ENCODE measurements around the gene B3GLCT.

Gene B3GLCT

DNA sequence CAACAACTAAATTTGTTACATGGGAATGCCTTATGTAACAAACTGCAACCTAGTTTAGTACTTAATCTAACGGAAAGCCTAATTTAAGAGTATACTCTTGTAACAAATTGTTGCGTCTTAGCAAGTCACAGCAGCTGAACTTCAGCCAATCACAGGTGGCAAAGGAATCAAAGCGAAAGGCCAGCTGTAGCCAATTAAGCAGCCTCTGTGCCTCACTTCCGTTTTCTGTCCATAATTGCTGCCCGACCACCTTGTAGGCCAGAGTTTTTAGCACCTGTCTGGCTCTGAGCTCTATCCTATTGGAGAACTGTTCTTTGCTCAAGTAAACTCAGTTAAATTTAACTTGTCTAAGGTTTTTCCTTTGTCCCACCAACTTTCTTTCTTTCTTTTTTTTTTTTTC, 20.0 kb upstream of the B3GLCT start:
- no peak overlapping the region for H3K9ac ChIP-seq
- no peaks in the 10 kb centered on the region for H3K9me3 ChIP-seq (ENCODE audit: control insufficient read depth, low read length)
- H3K27me3 ChIP-seq (ENCODE audit: control insufficient read depth, insufficient read depth, low read length) = no peaks in the 10 kb centered on the region
- H2AFZ ChIP-seq = no peak overlapping the region
- H3K4me3 ChIP-seq (ENCODE audit: low read depth, low read length) = no peak overlapping the region
- TF ChIP-seq CTCF (IDR thresholded peaks at IDR 0.05) = no peak
- no peak overlapping the region for H3K4me2 ChIP-seq (ENCODE audit: low read length)
- no peak overlapping the region for H3K27ac ChIP-seq
- H3K36me3 ChIP-seq (ENCODE audit: control insufficient read depth, insufficient read depth, low read length) = no peaks in the 10 kb centered on the region
- no peaks in the 10 kb centered on the region for H3K4me1 ChIP-seq
- no peaks in the 10 kb centered on the region for H3K79me2 ChIP-seq

GRCh38 chr13:31182987-31183386, 16.8 kb upstream of the B3GLCT start:
- Histone ChIP-seq H3K4me3 (ENCODE audit: low read depth, low read length) (no peak overlapping the region), H3K9ac (no peak overlapping the region), H3K4me2 (ENCODE audit: low read length) (no peak overlapping the region), H3K27me3 (ENCODE audit: control insufficient read depth, insufficient read depth, low read length) (no peaks in the 10 kb centered on the region), H3K9me3 (ENCODE audit: control insufficient read depth, low read length) (no peaks in the 10 kb centered on the region), H3K36me3 (ENCODE audit: control insufficient read depth, insufficient read depth, low read length) (no peaks in the 10 kb centered on the region), H2AFZ (no peak overlapping the region), H3K4me1 (no peaks in the 10 kb centered on the region), H3K27ac (no peak overlapping the region), H3K79me2 (no peaks in the 10 kb centered on the region)
- no peak for TF ChIP-seq CTCF (IDR thresholded peaks at IDR 0.05)

- Histone ChIP-seq H2AFZ (no peak overlapping the region), H3K9ac (no peak overlapping the region), H3K36me3 (ENCODE audit: control insufficient read depth, insufficient read depth, low read length) (no peaks in the 10 kb centered on the region), H3K27ac (no peak overlapping the region), H3K79me2 (no peaks in the 10 kb centered on the region), H3K9me3 (ENCODE audit: control insufficient read depth, low read length) (no peaks in the 10 kb centered on the region), H3K4me3 (ENCODE audit: low read depth, low read length) (no peak overlapping the region), H3K4me2 (ENCODE audit: low read length) (no peak overlapping the region), H3K27me3 (ENCODE audit: control insufficient read depth, insufficient read depth, low read length) (no peaks in the 10 kb centered on the region), H3K4me1 (no peaks in the 10 kb centered on the region)
- TF ChIP-seq CTCF (IDR thresholded peaks at IDR 0.05) = no peak
Measured at GRCh38 chr13:31184451-31184850, 15.3 kb upstream of the B3GLCT start.

DNA sequence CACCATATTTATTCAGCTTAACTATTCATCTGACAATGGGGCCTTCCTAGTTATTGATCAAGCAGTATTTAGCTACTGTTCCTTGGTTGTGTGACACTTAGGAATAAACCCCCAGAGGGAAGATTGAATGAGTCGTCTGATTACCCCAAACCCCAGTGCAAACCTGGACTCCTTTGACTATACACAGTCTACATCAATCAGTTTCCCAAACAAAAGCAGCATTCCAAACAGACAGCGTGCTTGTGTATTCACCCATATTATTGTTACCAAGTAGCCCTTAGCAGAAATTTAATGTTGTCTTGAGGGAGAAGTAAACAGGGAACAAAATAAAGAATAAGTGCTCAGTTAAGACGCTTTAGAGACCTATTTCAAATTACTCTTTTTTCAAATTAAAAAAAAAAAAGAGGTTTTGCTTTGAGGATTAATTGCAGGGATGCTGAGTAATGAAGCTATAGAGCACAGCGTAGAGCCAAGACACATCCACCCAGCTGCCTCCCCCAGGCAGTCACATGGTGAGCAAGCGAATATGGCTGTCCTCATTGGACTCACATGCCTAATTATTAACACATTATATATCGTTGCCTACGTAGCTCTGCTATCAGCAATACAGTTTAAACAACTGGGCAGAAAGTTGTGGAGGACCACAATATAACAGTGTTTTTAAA, 14.7 kb upstream of the B3GLCT start:
- H3K9ac ChIP-seq = no peak overlapping the region
- TF ChIP-seq CTCF (IDR thresholded peaks at IDR 0.05) = no peak
- H3K9me3 ChIP-seq (ENCODE audit: control insufficient read depth, low read length) = no peaks in the 10 kb centered on the region
- no peak overlapping the region for H3K27ac ChIP-seq
- no peaks in the 10 kb centered on the region for H3K4me1 ChIP-seq
- H3K4me3 ChIP-seq (ENCODE audit: low read depth, low read length) = no peak overlapping the region
- no peak overlapping the region for H3K4me2 ChIP-seq (ENCODE audit: low read length)
- H2AFZ ChIP-seq = no peak overlapping the region
- H3K27me3 ChIP-seq (ENCODE audit: control insufficient read depth, insufficient read depth, low read length) = no peaks in the 10 kb centered on the region
- no peaks in the 10 kb centered on the region for H3K36me3 ChIP-seq (ENCODE audit: control insufficient read depth, insufficient read depth, low read length)
- no peaks in the 10 kb centered on the region for H3K79me2 ChIP-seq

DNA sequence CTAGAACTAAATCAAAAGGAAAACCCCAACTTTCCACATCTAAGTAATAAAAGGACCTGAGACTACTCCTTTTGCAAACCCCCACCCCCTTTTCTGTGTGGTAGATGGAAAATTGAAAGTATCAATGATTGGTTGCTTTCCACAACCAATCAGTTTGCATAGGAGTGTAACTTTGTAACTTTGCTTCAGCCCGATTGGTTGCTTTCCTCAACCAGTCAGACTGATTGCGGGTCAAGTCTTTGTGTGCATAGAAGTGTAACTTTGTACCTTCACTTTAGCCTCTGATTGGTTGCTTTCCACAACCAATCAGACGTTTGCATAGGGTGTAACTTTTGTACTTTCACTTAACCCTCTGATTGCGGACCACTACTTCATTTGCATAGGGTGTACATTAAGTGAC, 8.0 kb upstream of the B3GLCT start:
- Histone ChIP-seq H3K9ac (no peak overlapping the region), H3K4me1 (no peaks in the 10 kb centered on the region), H3K4me2 (ENCODE audit: low read length) (no peak overlapping the region), H3K27me3 (ENCODE audit: control insufficient read depth, insufficient read depth, low read length) (no peaks in the 10 kb centered on the region), H3K9me3 (ENCODE audit: control insufficient read depth, low read length) (no peaks in the 10 kb centered on the region), H3K36me3 (ENCODE audit: control insufficient read depth, insufficient read depth, low read length) (no peaks in the 10 kb centered on the region), H3K27ac (no peak overlapping the region), H3K4me3 (ENCODE audit: low read depth, low read length) (no peak overlapping the region), H2AFZ (no peak overlapping the region), H3K79me2 (no peaks in the 10 kb centered on the region)
- TF ChIP-seq CTCF (IDR thresholded peaks at IDR 0.05) = no peak

Data from parathyroid adenoma (tissue), 2 donors.